ENCODE data around the gene LGALSL. TPM values are rescaled to one million over a fixed set of nuclear protein-coding genes. Genes with fewer than 3 reads are reported as not detected.

Gene LGALSL
- total and polyA plus RNA-seq, 11 donors: 5.6 to 31.6 (median 9.6) TPM

- 81 to 86% (median 85%) methylated on average over 16 of the region's 16 CpGs for WGBS, 4 donors
- Histone ChIP-seq H3K4me1 (no peaks in the 10 kb centered on the region), H3K27ac (no peak overlapping the region), H3K9me3 (no peaks in the 10 kb centered on the region), H3K4me3 (no peak overlapping the region), H3K36me3 (no peaks in the 10 kb centered on the region), H3K27me3 (no peaks in the 10 kb centered on the region)
- TF ChIP-seq CTCF (IDR thresholded peaks at IDR 0.05): no peak
- TF ChIP-seq POLR2A (IDR thresholded peaks at IDR 0.05): no peak
- DNase-seq (no peak), ATAC-seq (no peak)
- intact Hi-C loops (cut with DNase I): no loop called here
Measured at GRCh38 chr2:64504774-64505720, 51.1 kb downstream of the LGALSL start.

GRCh38 chr2:64506686-64507085 lies 52.7 kb downstream of the LGALSL start:
- Histone ChIP-seq H3K4me1 (no peaks in the 10 kb centered on the region), H3K27ac (no peak overlapping the region), H3K36me3 (no peaks in the 10 kb centered on the region), H3K27me3 (no peaks in the 10 kb centered on the region), H3K4me3 (no peak overlapping the region), H3K9me3 (no peaks in the 10 kb centered on the region)
- TF ChIP-seq CTCF (IDR thresholded peaks at IDR 0.05): no peak
- TF ChIP-seq POLR2A (IDR thresholded peaks at IDR 0.05): no peak
- ATAC-seq (no peak), DNase-seq (no peak)
- intact Hi-C loops (cut with DNase I): no loop called here
- 80 to 88% (median 85%) methylated on average over 2 of the region's 2 CpGs for WGBS, 4 donors

Other genes with a start within 250 kb of the LGALSL start
- 10 to 100 TPM in 7 of 9 donors, 1 to 10 TPM in 2; 9.2 to 15.2 (median 11.4) TPM for gene AFTPH, start 70.2 kb downstream of the LGALSL start, total RNA-seq
- gene AFTPH, start 70.2 kb downstream of the LGALSL start, polyA plus RNA-seq: 10 to 100 TPM; 10.1 to 10.7 TPM
- 10 to 100 TPM; 12.2 to 21.6 (median 16.1) TPM for gene SERTAD2, start 199.8 kb downstream of the LGALSL start, total RNA-seq
- 10 to 100 TPM in 1 of 2 donors, 1 to 10 TPM in 1; 5.1 to 12.6 TPM for gene SERTAD2, start 199.8 kb downstream of the LGALSL start, polyA plus RNA-seq